Parathyroid adenoma (tissue), 2 donors: Measurements from ENCODE around the gene KRT6A.

Source experiments
- H2AFZ ChIP-seq: fragments of 300-600 bp; sonication (generic); one replicate; pipeline ENCODE4 v1.7.0; 2017; ENCODE audit warnings: antibody characterized with exemption, mild to moderate bottlenecking
- H3K27ac ChIP-seq: fragments of 300-600 bp; sonication (generic); one replicate; pipeline ENCODE4 v1.7.0; 2017
- H3K27me3 ChIP-seq: fragments of 300-600 bp; sonication (generic); one replicate; pipeline ENCODE4 v1.7.0; 2017; ENCODE audit warnings: low read length; ENCODE audit not compliant: control insufficient read depth, insufficient read depth
- H3K36me3 ChIP-seq: fragments of 300-600 bp; sonication (generic); one replicate; pipeline ENCODE4 v1.7.0; 2017; ENCODE audit warnings: low read length; ENCODE audit not compliant: control insufficient read depth, insufficient read depth
- H3K4me1 ChIP-seq: fragments of 300-600 bp; sonication (generic); one replicate; pipeline ENCODE4 v1.7.0; 2017; ENCODE audit warnings: control low read depth
- H3K4me2 ChIP-seq: fragments of 300-600 bp; sonication (generic); one replicate; pipeline ENCODE4 v1.7.0; 2017; ENCODE audit warnings: low read length
- H3K4me3 ChIP-seq: fragments of 300-600 bp; sonication (generic); one replicate; pipeline ENCODE4 v1.7.0; 2017; ENCODE audit warnings: low read depth, low read length
- H3K79me2 ChIP-seq: fragments of 300-600 bp; sonication (generic); one replicate; pipeline ENCODE4 v1.7.0; 2017; ENCODE audit warnings: control low read depth
- H3K9ac ChIP-seq: fragments of 300-600 bp; sonication (generic); one replicate; pipeline ENCODE4 v1.7.0; 2017; ENCODE audit warnings: mild to moderate bottlenecking
- H3K9me3 ChIP-seq: fragments of 300-600 bp; sonication (generic); one replicate; pipeline ENCODE4 v1.7.0; 2017; ENCODE audit warnings: low read length; ENCODE audit not compliant: control insufficient read depth
- TF ChIP-seq, protein P1 (sequence below): fragments of 300-600 bp; sonication (generic); IDR thresholded peaks from one replicate; pipeline ENCODE4 v1.7.0; 2017; ENCODE audit warnings: antibody characterized with exemption, mild to moderate bottlenecking
- donor health status: primary hyperparathyroidism.

Gene KRT6A

GRCh38 chr12:52438305-52439301, 54.5 kb downstream of the KRT6A start:
- Histone ChIP-seq H3K36me3 (no peaks in the 10 kb centered on the region), H3K9ac (no peak overlapping the region), H3K4me3 (no peak overlapping the region), H3K9me3 (no peaks in the 10 kb centered on the region), H3K79me2 (no peaks in the 10 kb centered on the region), H3K4me1 (no peaks in the 10 kb centered on the region), H3K4me2 (no peak overlapping the region), H3K27me3 (no peaks in the 10 kb centered on the region), H3K27ac (no peak overlapping the region), H2AFZ (no peak overlapping the region)
- TF ChIP-seq, protein P1, sequence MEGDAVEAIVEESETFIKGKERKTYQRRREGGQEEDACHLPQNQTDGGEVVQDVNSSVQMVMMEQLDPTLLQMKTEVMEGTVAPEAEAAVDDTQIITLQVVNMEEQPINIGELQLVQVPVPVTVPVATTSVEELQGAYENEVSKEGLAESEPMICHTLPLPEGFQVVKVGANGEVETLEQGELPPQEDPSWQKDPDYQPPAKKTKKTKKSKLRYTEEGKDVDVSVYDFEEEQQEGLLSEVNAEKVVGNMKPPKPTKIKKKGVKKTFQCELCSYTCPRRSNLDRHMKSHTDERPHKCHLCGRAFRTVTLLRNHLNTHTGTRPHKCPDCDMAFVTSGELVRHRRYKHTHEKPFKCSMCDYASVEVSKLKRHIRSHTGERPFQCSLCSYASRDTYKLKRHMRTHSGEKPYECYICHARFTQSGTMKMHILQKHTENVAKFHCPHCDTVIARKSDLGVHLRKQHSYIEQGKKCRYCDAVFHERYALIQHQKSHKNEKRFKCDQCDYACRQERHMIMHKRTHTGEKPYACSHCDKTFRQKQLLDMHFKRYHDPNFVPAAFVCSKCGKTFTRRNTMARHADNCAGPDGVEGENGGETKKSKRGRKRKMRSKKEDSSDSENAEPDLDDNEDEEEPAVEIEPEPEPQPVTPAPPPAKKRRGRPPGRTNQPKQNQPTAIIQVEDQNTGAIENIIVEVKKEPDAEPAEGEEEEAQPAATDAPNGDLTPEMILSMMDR: no peak

- H3K4me3 ChIP-seq: no peak overlapping the region
- H3K79me2 ChIP-seq: no peaks in the 10 kb centered on the region
- H3K36me3 ChIP-seq: no peaks in the 10 kb centered on the region
- no peak overlapping the region for H3K9ac ChIP-seq
- TF ChIP-seq, protein P1: no peak
- no peak overlapping the region for H3K4me2 ChIP-seq
- H3K27ac ChIP-seq: no peak overlapping the region
- H3K4me1 ChIP-seq: no peaks in the 10 kb centered on the region
- H2AFZ ChIP-seq: no peak overlapping the region
- no peaks in the 10 kb centered on the region for H3K27me3 ChIP-seq
- H3K9me3 ChIP-seq: no peaks in the 10 kb centered on the region
Observed at GRCh38 chr12:52437508-52437907, 55.5 kb downstream of the KRT6A start.
